Activated naive CD8-positive, alpha-beta T cell treated with anti-CD3 and anti-CD28 coated beads, Interleukin-2, amount 10 ng/mL, durations not matched to agents 7 days and 5 days (primary cell): ENCODE results near the gene F7. TPM values are rescaled to one million over a fixed set of nuclear protein-coding genes. Genes with fewer than 3 reads are reported as not detected.

Experiments
- ATAC-seq: fragments of 150-1000 bp; cut with Tn5 transposase; one replicate; pipeline ENCODE4 v1.10.0; 2021; ENCODE audit warnings: low read depth, moderate library complexity
- POLR2A ChIA-PET: fragments of 350-600 bp; sonication (Branson Sonifier 250); formaldehyde crosslinking; loops from one replicate; lab custom pipeline; 2021; ENCODE audit warnings: antibody characterized with exemption; lab: Charles Lee
- DNase-seq: peaks from one replicate; pipeline ENCODE4 v3.0.0; 2021
- H3K27ac Mint-ChIP-seq: one replicate; pipeline ENCODE4 v1.8.0; 2022; ENCODE audit warnings: mild to moderate bottlenecking, mixed read lengths
- H3K27me3 Mint-ChIP-seq: one replicate; pipeline ENCODE4 v1.8.0; 2022; ENCODE audit warnings: mild to moderate bottlenecking, moderate library complexity, mixed read lengths
- H3K36me3 Mint-ChIP-seq: one replicate; pipeline ENCODE4 v1.8.0; 2021; ENCODE audit warnings: mild to moderate bottlenecking, mixed read lengths
- H3K4me1 Mint-ChIP-seq: one replicate; pipeline ENCODE4 v1.8.0; 2021; ENCODE audit warnings: mixed read lengths
- H3K4me3 Mint-ChIP-seq: one replicate; pipeline ENCODE4 v1.8.0; 2022; ENCODE audit warnings: mild to moderate bottlenecking, moderate library complexity, mixed read lengths
- H3K9me3 Mint-ChIP-seq: one replicate; pipeline ENCODE4 v1.8.0; 2021; ENCODE audit warnings: mixed read lengths
- total RNA-seq, 2 experiments: library from RNA; stranded (reverse); gene quantifications; one replicate each; pipeline ENCODE4 v1.2.3, GENCODE V29; 2021

Gene F7
- total RNA-seq, 2 experiments from 2014 or later = 0.31 TPM; not detected in 1

DNA sequence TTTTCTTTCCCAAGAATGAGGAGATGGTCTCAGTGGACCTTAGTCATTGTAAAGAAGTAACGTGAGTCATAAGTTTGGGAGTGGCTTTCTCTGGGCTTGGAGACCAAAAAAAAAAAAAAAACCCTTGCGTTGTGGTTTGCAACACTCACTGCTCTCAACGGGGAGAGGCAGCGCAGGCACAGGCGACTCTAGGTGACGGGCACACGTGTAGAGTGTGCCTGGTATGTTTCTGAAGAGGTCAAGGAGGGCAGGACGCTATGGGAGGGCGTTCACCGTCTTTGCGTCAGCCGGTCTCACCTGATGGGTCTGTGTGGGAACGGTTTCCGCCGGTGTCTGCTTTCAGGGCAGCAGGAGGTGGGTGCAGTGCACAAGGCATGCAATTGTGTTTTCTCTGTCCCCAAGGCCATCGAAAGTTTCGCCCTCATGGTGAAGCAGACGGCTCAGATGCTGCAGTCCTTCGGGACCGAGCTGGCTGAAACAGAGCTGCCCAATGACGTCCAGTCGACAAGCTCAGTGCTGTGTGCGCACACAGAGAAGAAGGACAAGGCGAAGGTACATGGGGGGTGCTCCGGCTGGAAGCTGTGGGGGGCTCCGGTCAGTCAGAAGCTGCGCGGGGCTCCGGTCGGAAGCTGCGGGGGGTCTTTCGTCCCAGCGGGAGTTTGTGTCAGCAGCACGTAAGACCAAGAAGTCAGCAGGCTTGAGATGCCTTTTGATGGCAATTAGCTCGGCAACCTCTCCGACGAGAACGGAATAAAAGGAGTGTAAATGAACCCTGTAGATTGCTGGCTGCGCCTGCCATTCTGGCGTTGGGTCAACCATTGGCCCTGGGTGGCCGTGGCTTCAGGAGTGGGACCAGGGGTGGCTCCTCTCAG, 40.8 kb upstream of the F7 start:
- POLR2A ChIA-PET = no interaction called here
- H3K27ac Mint-ChIP-seq = no peak overlapping the region
- no peaks in the 10 kb centered on the region for H3K27me3 Mint-ChIP-seq
- ATAC-seq = no peak
- H3K4me3 Mint-ChIP-seq = no peak overlapping the region
- DNase-seq = no peak
- no peaks in the 10 kb centered on the region for H3K4me1 Mint-ChIP-seq
- no peaks in the 10 kb centered on the region for H3K9me3 Mint-ChIP-seq
- H3K36me3 Mint-ChIP-seq = no peaks in the 10 kb centered on the region

- no peak overlapping the region for H3K4me3 Mint-ChIP-seq
- ATAC-seq (no peak), DNase-seq (no peak)
- H3K27ac Mint-ChIP-seq = no peak overlapping the region
- POLR2A ChIA-PET = no interaction called here
- H3K27me3 Mint-ChIP-seq = no peaks in the 10 kb centered on the region
- no peaks in the 10 kb centered on the region for H3K4me1 Mint-ChIP-seq
- H3K9me3 Mint-ChIP-seq = no peaks in the 10 kb centered on the region
- H3K36me3 Mint-ChIP-seq = no peaks in the 10 kb centered on the region
Measured at GRCh38 chr13:113065406-113066141, 40.0 kb upstream of the F7 start.

- H3K9me3 Mint-ChIP-seq = no peaks in the 10 kb centered on the region
- ATAC-seq (no peak), DNase-seq (no peak)
- H3K27me3 Mint-ChIP-seq = no peaks in the 10 kb centered on the region
- no peaks in the 10 kb centered on the region for H3K4me1 Mint-ChIP-seq
- no peaks in the 10 kb centered on the region for H3K36me3 Mint-ChIP-seq
- POLR2A ChIA-PET = no interaction called here
- H3K4me3 Mint-ChIP-seq = no peak overlapping the region
- no peak overlapping the region for H3K27ac Mint-ChIP-seq
Measured at GRCh38 chr13:113066142-113066455, 39.5 kb upstream of the F7 start.

- POLR2A ChIA-PET = no interaction called here
- Mint-ChIP-seq H3K27me3 (no peaks in the 10 kb centered on the region), H3K9me3 (no peaks in the 10 kb centered on the region), H3K4me1 (no peaks in the 10 kb centered on the region), H3K36me3 (no peaks in the 10 kb centered on the region), H3K4me3 (no peak overlapping the region), H3K27ac (no peak overlapping the region)
- no peak for DNase-seq
- no peak for ATAC-seq
Measured at GRCh38 chr13:113066746-113067145, 38.8 kb upstream of the F7 start.

GRCh38 chr13:113069861-113070805, 35.5 kb upstream of the F7 start:
- Mint-ChIP-seq H3K36me3 (no peaks in the 10 kb centered on the region), H3K27me3 (no peaks in the 10 kb centered on the region), H3K4me1 (no peaks in the 10 kb centered on the region), H3K27ac (no peak overlapping the region), H3K9me3 (no peaks in the 10 kb centered on the region), H3K4me3 (no peak overlapping the region)
- POLR2A ChIA-PET = no interaction called here
- ATAC-seq = no peak
- DNase-seq = no peak

GRCh38 chr13:113070855-113071254, 34.7 kb upstream of the F7 start:
- H3K27me3 Mint-ChIP-seq = no peaks in the 10 kb centered on the region
- no peaks in the 10 kb centered on the region for H3K9me3 Mint-ChIP-seq
- H3K27ac Mint-ChIP-seq = no peak overlapping the region
- no peaks in the 10 kb centered on the region for H3K36me3 Mint-ChIP-seq
- ATAC-seq = no peak
- no peak overlapping the region for H3K4me3 Mint-ChIP-seq
- H3K4me1 Mint-ChIP-seq = no peaks in the 10 kb centered on the region
- POLR2A ChIA-PET = no interaction called here
- DNase-seq = no peak

GRCh38 chr13:113072376-113072775, 33.2 kb upstream of the F7 start:
- Mint-ChIP-seq H3K9me3 (no peaks in the 10 kb centered on the region), H3K27me3 (no peaks in the 10 kb centered on the region), H3K4me3 (no peak overlapping the region), H3K36me3 (no peaks in the 10 kb centered on the region), H3K27ac (no peak overlapping the region), H3K4me1 (no peaks in the 10 kb centered on the region)
- ATAC-seq = no peak
- POLR2A ChIA-PET = no interaction called here
- DNase-seq = no peak

GRCh38 chr13:113073942-113074341, 31.6 kb upstream of the F7 start:
- Mint-ChIP-seq H3K9me3 (no peaks in the 10 kb centered on the region), H3K4me1 (no peaks in the 10 kb centered on the region), H3K4me3 (no peak overlapping the region), H3K36me3 (no peaks in the 10 kb centered on the region), H3K27ac (no peak overlapping the region), H3K27me3 (no peaks in the 10 kb centered on the region)
- POLR2A ChIA-PET = no interaction called here
- DNase-seq (no peak), ATAC-seq (no peak)

DNA sequence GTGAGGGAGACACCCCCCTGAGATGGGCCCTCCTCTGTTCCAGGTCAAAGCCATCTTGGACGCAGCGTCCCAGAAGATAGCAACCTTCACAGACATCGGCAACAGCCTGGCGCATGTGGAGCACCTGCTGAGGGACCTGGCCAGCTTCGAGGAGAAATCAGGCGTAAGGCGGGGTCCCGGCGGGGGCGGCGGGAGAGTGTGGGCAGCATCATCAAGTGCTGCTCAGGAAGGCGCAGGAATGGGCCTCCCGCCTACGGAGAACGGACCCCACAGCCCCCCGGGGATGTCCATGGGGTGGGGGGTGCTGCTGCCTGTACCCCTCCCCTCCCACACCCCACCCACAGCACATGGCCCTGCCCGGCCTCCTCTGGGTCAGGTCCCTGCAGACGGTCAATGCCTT, 31.2 kb upstream of the F7 start:
- Mint-ChIP-seq H3K4me1 (no peaks in the 10 kb centered on the region), H3K27ac (no peak overlapping the region), H3K27me3 (no peaks in the 10 kb centered on the region), H3K36me3 (no peaks in the 10 kb centered on the region), H3K4me3 (no peak overlapping the region), H3K9me3 (no peaks in the 10 kb centered on the region)
- POLR2A ChIA-PET = no interaction called here
- DNase-seq (no peak), ATAC-seq (no peak)

DNA sequence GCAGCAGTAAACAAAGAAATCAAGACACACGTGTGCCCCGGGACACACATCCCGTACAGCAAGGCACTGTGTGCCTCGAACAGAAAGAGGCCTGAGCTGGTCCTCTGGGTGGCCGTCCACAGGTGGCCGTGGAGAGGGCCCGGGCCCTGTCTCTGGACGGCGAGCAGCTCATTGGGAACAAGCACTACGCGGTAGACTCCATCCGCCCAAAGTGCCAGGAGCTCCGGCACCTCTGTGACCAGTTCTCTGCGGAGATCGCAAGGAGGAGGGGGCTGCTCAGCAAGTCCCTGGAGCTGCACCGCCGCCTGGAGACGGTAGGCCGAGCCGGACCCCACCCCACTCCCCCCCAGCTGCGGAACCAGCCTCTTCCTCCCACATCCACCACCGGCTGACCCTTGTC, 30.7 kb upstream of the F7 start:
- H3K9me3 Mint-ChIP-seq = no peaks in the 10 kb centered on the region
- no peaks in the 10 kb centered on the region for H3K36me3 Mint-ChIP-seq
- H3K27ac Mint-ChIP-seq = no peak overlapping the region
- no peak overlapping the region for H3K4me3 Mint-ChIP-seq
- H3K4me1 Mint-ChIP-seq = no peaks in the 10 kb centered on the region
- DNase-seq (no peak), ATAC-seq (no peak)
- POLR2A ChIA-PET = no interaction called here
- H3K27me3 Mint-ChIP-seq = no peaks in the 10 kb centered on the region

DNA sequence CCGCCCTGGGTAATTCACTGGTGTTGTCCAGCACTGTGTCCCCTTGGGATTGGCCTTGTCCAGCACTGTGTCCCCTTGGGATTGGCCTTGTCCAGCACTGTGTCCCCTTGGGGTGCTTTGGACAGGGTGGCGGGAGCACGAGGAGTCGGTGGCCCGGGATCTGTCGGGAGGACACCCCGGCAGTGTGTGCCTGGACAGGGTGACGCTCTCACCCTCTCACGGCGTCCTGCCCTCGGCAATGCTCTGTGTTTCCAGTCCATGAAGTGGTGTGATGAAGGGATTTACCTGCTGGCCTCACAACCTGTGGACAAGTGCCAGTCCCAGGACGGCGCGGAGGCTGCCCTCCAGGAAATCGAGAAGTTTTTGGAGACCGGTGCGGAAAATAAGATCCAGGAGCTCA, 29.9 kb upstream of the F7 start:
- POLR2A ChIA-PET = no interaction called here
- Mint-ChIP-seq H3K4me3 (no peak overlapping the region), H3K27ac (no peak overlapping the region), H3K9me3 (no peaks in the 10 kb centered on the region), H3K27me3 (no peaks in the 10 kb centered on the region), H3K36me3 (no peaks in the 10 kb centered on the region), H3K4me1 (no peaks in the 10 kb centered on the region)
- DNase-seq (no peak), ATAC-seq (no peak)

- H3K9me3 Mint-ChIP-seq = no peaks in the 10 kb centered on the region
- POLR2A ChIA-PET = interaction anchor here (0.6 kb wide), 1 partner anchor 13 kb away, joined by 3 read pairs; no protein-coding TSS in a partner anchor
- DNase-seq (no peak), ATAC-seq (no peak)
- H3K27me3 Mint-ChIP-seq = no peaks in the 10 kb centered on the region
- no peaks in the 10 kb centered on the region for H3K4me1 Mint-ChIP-seq
- H3K36me3 Mint-ChIP-seq = no peaks in the 10 kb centered on the region
- H3K27ac Mint-ChIP-seq = no peak overlapping the region
- H3K4me3 Mint-ChIP-seq = no peak overlapping the region
Measured at GRCh38 chr13:113076681-113077401, 28.8 kb upstream of the F7 start.

GRCh38 chr13:113077566-113077952, 28.0 kb upstream of the F7 start:
- Mint-ChIP-seq H3K9me3 (no peaks in the 10 kb centered on the region), H3K4me1 (no peaks in the 10 kb centered on the region), H3K27ac (no peak overlapping the region), H3K27me3 (no peaks in the 10 kb centered on the region), H3K36me3 (no peaks in the 10 kb centered on the region), H3K4me3 (no peak overlapping the region)
- POLR2A ChIA-PET = no interaction called here
- DNase-seq = no peak
- ATAC-seq = no peak
